AG09319 (cell line): ENCODE data around the gene CMPK2.

Experiments
- DNase-seq: peaks from one replicate; pipeline ENCODE4 v3.0.0-alpha.2; 2010; ENCODE audit warnings: low read depth; ENCODE audit errors: extremely low read depth
- TF ChIP-seq, protein P1 (sequence below): IDR thresholded peaks from 2 replicates; pipeline ENCODE4 v1.5.1; 2011; ENCODE audit warnings: low read depth, mild to moderate bottlenecking, inconsistent platforms, low read length, moderate library complexity

CMPK2 gene

DNA sequence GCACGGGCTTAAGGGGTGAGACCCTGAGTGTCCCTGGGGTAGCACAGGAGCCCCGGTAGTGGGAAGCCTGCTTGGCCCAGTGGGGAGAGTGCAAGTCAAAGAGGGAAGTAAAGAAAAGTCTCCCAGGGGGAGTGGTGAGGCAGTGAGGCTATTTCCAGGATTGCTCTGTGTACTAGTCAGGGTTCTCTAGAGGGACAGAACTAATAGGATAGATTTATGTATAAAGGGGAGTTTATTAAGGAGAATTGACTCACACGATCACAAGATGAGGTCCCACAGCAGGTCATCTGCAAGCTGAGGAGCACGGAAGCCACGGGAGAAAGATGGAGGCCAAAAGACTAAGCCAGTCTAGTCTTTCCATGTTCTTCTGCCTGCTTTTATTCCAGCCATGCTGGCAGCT lies 45.5 kb downstream of the CMPK2 start:
- TF ChIP-seq, protein P1, sequence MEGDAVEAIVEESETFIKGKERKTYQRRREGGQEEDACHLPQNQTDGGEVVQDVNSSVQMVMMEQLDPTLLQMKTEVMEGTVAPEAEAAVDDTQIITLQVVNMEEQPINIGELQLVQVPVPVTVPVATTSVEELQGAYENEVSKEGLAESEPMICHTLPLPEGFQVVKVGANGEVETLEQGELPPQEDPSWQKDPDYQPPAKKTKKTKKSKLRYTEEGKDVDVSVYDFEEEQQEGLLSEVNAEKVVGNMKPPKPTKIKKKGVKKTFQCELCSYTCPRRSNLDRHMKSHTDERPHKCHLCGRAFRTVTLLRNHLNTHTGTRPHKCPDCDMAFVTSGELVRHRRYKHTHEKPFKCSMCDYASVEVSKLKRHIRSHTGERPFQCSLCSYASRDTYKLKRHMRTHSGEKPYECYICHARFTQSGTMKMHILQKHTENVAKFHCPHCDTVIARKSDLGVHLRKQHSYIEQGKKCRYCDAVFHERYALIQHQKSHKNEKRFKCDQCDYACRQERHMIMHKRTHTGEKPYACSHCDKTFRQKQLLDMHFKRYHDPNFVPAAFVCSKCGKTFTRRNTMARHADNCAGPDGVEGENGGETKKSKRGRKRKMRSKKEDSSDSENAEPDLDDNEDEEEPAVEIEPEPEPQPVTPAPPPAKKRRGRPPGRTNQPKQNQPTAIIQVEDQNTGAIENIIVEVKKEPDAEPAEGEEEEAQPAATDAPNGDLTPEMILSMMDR, result no peak
- DNase-seq, result no peak

- DNase-seq, result no peak
- TF ChIP-seq, protein P1, result no peak
These were observed 46.0 kb downstream of the CMPK2 start for GRCh38 chr2:6819668-6820067.

- TF ChIP-seq, protein P1, result no peak
These were observed 47.7 kb downstream of the CMPK2 start for GRCh38 chr2:6818012-6818411.

GRCh38 chr2:6814869-6815268 lies 50.8 kb downstream of the CMPK2 start:
- TF ChIP-seq, protein P1, result no peak
- DNase-seq, result no peak

More at GRCh38 chr2:6818012-6818411, 47.7 kb downstream of the CMPK2 start:
- no peak for DNase-seq

- no peak for DNase-seq
- TF ChIP-seq, protein P1, result no peak
These were observed 51.4 kb downstream of the CMPK2 start for GRCh38 chr2:6814312-6814711.

- no peak for DNase-seq
- TF ChIP-seq, protein P1, result no peak
These were observed 52.1 kb downstream of the CMPK2 start for GRCh38 chr2:6813573-6813972.

DNA sequence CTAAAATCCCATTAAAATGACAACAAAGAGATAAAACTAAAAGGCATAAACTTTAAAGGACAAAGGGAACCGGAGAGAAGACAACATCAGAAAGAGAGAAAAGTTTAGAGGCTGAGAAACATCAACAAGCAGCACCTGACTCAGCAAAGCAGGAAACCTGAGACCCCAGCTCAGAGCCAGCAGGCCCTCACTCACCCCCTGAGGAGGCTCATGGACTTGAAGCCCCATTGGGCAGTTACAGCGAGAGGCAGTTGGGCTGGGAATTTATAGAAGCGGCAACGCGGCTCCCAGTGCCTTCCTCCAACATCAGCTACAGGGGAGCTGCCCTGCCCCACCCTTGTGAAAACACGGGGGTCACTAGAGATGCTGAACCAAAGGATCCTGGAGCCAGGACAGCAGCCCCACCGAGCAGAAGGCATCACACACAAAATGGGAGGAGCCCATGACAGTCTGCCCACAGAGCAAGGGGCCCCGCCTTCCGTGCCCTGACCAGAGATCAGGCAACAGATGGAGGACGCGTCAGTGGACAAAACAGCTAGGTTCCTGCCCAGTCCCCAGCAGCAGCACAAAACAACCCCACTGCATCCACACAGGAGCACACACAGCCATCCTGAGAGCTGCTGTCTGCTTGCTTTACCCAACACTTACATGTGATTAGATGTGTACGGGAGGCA lies 52.7 kb downstream of the CMPK2 start:
- TF ChIP-seq, protein P1, result no peak

More for the DNA sequence above, 52.7 kb downstream of the CMPK2 start:
- no peak for DNase-seq
